GM19351 (cell line): ENCODE data around the gene SLC5A2.
A peak's percentile ranks its signal among the peaks of the same experiment; 100 is the strongest.

Experiments
- ATAC-seq: cut with Tn5 transposase; IDR thresholded peaks from one replicate; pipeline ENCODE4 v1.9.1; 2021; ENCODE audit warnings: mild to moderate bottlenecking, moderate library complexity; ENCODE audit not compliant: unreplicated experiment

The SLC5A2 gene

DNA sequence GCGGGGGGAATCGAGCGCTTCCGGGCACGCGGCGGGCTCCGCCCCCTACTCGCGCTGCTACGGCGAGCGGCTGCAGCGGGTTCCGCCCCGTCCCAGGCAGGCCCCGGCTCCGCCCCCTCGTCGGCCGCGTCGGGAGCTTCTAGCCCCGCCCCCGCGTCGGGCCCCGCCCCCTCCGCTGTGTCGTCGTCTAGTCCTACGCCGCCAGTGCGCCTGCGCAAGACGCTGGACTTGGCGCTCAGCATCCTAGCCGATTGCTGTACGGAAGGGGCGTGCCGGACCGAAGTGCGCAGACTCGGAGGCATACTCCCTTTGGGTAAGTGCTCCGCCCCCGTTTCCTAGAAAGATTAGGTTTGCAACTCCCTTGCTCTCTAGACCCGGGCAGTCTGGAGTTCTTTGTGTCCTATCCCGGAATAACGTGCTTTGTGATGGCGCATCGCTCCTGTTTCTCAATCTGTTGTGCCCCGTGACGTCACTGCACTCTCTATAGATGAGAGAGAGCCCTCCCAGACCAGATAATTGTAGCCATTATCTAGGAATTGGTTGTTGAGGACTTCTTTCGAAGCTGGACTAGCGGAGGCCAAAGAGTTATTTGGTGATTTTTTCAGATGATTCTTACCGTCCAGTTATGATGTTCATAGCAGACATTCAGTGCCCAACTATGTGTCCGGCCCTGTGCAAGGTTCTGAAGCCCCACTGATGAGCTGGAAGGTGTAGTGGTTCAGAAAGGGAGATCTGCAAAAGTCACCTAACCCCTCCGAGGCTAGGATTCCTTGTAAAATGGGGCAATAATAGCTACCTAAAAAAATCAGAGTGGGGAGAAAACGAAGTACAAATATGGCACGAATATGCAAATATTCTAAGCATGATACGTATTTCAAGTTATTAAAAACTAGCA, 23.0 kb upstream of the SLC5A2 start:
- peak; percentile 61 for ATAC-seq

DNA sequence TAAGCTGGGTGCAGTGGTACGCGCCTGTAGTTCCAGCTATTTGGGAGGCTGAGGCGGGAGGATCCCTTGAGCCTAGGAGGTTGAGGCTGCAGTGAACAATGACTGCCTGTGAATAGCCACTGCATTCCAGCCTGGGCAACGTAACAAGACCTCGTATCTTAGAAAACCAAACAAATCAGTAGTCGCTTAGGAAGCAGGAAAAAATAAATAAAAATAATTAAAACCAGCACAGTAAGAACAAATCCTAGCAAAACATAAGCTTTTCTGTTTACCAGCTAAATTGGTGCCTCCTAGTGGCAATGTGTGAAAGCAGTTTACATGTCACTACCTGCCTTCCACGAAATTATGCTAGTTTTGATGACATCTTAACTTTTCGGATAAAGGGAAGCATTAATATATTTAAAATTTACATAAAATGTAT, 22.3 kb upstream of the SLC5A2 start:
- no peak for ATAC-seq

DNA sequence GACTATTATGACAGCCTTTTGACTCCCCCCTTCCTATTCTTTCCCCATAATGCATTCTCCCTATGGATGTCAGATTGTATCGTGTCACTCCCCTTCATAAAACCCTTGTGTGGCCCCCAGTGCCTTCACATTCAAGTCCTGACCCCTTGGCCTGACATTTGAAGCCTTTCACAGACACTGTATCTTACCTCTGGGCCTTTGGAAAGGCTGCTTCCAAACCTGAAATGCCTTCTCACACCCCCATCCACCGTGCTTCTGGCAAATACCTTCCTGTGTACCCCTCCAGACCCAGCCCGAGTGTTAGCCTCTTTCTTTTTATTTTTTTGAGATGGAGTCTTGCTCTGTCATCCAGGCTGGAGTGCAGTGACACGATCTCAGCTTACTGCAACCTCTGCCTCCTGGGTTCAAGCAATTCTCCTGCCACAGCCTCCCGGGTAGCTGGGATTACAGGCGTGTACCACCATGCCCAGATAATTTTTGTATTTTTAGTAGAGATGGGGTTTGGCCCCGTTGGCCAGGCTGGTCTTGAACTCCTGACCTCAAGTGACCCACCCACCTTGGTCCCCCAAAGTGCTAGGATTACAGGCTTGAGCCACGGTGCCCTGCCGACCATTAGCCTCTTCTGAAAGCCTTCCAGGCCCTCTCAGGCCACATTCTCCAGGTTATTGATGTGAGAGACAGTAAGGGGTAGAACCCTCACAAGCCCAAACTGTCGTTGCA, 21.6 kb upstream of the SLC5A2 start:
- no peak for ATAC-seq

DNA sequence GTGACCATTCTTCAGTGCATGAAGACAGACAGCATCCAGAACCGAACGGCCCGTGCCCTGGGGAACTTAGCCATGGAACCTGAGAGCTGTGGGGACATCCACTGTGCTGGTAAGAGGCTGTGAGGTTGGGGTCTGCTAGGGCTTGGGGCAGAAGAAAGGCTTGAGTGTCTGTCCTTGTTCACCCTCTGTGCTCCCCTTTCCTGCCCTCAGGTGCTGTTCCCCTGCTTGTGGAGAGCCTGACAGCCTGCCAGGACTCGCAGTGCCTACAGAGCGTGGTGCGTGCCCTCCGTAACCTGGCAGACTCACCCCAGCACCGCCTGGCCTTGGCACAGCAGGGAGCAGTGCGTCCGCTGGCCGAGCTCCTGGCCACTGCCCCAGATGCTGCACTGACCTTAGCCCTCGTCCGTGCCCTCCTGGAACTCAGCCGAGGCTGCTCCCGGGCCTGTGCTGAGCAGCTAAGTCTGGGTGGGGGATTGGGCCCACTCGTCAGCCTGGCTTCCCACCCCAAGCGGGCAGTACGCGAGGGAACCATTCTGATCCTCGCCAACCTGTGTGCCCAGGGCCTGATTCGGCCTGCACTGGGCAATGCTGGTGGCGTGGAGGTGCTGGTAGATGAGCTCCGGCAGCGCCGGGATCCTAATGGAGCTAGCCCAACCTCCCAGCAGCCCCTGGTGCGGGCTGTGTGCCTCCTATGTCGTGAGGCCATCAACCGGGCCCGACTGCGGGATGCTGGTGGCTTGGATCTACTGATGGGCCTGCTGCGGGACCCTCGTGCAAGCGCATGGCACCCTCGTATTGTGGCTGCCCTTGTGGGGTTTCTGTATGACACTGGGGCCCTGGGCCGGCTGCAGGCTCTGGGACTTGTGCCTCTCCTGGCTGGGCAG, 20.8 kb upstream of the SLC5A2 start:
- no peak for ATAC-seq

DNA sequence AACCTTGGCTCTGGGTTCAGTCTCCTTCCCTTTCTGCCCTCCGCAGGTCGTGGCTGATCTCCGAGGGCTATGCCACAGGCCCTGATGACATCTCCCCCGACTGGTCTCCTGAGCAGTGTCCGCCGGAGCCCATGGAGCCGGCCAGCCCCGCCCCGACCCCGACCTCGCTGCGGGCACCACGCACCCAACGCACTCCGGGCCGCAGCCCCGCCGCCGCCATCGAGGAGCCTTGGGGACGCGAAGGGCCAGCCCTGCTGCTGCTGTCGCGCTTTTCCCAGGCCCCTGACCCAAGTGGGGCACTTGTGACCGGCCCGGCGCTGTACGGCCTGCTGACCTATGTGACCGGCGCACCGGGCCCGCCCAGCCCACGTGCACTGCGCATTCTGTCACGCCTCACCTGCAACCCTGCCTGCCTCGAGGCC, 18.6 kb upstream of the SLC5A2 start:
- no peak for ATAC-seq

DNA sequence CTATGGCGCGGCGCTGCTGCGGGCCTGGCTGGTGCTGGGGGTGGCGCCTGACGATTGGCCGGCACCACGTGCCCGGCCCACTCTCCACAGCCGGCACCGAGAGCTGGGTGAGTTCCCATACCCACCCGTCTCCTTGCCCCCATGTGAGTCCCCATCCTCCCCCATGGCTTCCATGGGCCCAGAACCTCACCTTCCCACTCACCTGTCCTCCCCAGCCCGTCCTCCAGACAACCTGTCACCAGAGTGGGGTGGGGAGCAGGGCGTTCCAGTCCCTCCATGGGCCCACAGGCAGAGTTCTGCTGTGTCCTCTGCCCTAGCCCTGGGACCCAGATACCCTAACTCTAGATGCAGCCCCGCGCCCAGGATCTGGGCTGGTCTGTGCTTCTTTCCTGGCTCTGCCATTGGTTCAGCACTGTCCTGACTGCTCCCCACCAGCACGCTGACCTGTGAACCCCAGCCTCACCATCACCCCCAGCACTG, 18.1 kb upstream of the SLC5A2 start:
- no peak for ATAC-seq

DNA sequence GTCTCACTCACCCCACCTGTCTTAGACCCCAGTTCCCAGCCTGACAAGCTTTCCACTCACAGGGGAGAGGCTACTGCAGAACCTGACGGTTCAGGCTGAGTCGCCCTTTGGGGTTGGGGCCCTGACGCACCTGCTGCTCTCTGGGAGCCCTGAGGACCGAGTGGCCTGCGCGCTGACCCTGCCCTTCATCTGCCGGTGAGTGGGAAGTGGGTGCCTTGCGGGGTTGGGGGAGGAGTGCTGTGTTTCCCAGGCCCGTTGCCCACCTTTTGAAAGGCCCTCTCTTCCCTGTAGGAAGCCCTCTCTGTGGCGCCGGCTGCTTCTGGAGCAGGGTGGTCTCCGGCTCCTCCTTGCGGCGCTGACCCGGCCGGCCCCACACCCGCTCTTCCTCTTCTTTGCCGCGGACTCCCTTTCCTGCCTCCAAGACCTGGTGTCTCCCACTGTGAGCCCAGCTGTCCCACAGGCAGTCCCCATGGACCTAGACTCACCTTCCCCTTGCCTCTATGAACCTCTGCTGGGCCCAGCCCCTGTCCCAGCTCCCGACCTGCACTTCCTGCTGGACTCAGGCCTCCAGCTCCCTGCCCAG, 17.0 kb upstream of the SLC5A2 start:
- no peak for ATAC-seq

DNA sequence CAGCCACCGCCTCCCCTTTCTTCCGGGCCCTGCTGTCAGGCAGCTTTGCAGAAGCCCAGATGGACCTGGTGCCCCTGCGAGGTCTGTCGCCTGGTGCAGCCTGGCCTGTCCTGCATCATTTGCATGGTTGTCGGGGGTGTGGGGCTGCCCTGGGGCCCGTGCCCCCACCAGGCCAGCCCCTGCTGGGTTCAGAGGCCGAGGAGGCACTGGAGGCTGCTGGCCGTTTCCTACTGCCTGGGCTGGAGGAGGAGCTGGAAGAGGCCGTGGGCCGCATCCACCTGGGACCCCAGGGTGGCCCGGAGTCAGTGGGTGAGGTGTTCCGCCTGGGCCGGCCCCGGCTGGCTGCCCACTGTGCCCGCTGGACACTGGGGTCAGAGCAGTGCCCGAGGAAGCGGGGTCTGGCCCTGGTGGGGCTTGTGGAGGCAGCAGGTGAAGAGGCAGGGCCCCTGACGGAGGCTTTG, 16.5 kb upstream of the SLC5A2 start:
- ATAC-seq, result no peak

DNA sequence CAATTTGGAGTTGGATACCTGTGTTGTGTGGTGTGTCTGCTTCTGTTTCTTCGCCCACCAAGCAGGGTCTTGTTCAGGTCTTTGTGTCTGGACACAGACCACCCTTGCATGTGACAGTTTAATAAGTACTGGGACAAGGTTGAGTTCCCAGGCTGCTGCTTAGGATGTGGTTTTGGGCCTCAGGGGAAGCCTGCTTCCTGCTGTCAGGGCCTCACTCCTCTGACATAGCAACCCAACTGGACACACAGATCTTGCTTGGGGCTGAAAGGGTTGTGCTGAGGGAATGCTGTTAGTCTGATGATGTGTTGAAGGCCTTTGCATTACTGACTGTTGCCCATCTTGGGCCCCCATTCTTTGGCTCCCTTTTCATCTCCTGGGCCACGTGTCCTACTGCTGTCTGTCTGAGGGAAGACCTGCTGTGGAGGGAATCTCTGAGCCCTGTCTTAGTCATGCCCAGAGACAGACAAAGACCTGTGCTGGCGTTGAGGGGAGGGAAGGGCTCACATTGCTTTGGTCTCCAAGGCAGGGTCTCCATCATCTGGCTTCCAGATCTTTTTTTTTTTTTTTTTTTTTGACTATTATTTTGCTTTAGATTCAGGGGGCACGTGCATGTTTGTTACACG, 15.7 kb upstream of the SLC5A2 start:
- ATAC-seq, result no peak

DNA sequence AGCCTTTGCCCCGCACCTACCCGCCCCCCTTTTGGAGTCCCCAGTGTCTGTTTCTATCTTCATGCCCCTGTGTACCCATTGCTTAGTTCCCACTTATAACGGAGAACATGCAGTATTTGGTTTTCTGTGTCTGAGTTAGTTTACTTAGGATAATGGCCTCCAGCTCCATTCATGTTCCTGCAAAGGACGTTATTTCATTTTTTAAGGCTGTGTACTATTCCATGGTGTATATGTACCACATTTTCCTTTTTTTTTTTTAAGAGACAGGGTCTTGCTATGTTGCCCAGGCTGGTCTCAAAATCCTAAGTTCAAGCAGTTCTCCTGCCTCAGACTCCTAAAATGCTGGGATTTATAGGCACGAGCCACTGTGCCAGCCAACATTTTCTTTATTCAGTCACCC, 15.1 kb upstream of the SLC5A2 start:
- ATAC-seq, result no peak

DNA sequence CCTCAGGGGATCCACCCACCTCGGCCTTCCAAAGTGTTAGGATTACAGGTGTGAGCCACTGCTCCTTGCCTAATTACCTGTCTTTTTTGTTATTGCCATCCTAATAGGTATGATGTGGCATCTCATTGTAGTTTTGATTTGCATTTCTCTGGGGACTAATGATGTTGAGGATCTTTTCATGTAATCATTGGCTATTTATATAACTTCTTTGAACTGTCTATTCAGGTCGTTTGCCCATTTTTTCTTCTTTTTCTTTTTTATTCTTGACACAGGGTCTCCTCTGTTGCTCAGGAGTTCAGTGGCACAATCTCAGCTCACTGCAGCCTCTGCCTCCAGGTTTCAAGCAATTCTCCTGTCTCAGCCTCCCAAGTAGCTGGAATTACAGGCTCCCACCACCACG, 12.3 kb upstream of the SLC5A2 start:
- ATAC-seq, result no peak

DNA sequence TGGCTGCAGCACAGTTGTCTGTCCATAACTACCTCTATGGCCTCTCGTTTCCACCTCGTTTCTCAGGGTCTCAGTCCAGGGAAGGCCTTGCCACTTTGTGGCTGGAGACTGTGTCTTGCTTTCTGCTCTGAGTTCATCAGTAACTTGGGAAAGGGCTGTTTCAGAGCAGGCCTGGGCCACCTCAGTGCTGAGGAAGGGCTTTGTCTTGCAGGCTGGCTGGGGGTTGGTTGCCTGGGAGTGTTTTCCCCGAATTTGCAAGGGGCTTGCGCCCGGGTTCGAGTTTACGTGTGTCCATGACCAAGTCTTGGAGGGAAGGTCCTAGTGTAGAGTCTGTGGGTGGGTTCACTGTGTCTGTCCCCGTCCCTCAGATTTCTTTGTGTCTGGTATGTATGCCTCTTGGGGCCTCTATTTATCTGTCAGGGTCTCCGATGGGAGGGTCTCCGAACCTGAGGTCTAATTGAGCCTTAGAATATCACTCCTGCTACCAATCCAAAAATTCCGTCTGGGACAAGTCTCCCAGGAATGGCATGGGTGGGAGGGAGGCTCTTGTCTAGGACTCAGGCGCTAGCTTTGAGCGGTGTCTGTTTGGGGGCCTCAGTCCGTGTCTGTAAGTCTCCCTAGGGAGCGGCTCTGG, 11.6 kb upstream of the SLC5A2 start:
- ATAC-seq, result no peak

DNA sequence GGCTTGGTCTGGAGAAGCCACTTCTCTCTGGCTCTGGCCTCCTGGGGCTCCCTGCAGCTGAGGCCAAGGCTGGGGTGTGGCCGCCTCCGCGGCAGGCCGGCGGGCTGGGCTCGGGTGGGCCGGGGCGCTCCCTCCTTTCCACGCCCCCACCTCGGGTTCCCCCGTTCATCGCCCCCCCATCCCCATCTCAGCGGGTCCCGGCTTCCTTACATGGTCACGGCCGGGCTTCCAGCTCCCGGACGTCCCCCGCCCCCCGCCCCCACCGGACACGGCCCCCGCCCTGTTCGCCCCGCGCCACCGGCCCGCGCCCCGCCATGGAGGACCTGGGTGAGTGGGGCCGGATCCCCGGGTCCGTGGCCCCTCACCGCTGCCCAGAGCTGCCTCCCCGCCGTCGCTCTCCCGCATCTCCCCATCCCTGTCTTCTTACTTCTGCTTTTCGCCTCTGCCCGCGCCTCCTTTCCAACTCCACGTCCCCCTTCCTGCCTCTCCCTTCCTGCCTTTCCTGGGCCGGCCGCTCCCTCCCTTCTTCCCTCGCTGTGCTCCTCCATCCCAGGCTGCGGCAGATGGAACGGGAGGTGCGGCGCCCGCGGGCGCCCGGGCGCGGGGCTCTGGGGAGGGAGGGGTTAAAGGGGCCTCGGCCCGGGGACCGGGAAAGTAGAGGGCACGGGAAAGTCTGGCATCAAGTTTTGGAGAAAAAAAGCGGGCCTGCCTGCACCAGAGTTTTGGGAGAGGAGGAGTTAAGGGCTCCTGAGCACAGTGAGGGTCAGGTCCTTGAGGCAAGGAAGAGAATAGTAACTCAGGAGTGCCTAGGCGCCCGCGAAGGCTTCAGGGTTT, 10.8 kb upstream of the SLC5A2 start, which contains the start of gene TGFB1I1:
Gene TGFB1I1 (plus strand): TSS at position 278 of the 834 bp plus-strand sequence. CDS start 37 bp downstream, at position 315.
- ATAC-seq, result no peak

DNA sequence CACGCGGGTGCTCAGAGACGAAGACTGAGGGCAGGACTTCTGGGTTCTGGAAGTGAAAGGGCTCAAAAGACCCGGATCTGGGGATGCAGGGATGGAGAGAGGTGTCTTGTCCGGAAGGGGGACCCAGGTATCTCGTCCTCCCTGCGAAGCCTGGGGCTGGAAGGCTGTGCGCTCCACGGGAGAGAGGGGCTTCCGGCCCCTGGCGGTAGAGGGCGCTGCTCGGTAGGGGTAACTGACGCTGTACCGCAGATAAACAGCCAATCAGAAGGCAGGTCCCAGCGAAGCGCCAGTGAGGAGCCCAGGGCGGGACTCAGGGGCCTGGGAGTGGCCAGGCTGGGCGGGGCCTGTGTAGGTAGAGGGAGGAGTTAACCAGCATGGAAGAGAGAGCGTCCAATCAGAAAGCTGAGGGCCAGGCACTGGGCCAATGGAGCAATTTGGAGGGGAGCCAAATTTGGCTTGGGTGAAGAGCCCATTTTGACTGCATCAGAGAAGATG, 10.2 kb upstream of the SLC5A2 start:
- ATAC-seq, result no peak

DNA sequence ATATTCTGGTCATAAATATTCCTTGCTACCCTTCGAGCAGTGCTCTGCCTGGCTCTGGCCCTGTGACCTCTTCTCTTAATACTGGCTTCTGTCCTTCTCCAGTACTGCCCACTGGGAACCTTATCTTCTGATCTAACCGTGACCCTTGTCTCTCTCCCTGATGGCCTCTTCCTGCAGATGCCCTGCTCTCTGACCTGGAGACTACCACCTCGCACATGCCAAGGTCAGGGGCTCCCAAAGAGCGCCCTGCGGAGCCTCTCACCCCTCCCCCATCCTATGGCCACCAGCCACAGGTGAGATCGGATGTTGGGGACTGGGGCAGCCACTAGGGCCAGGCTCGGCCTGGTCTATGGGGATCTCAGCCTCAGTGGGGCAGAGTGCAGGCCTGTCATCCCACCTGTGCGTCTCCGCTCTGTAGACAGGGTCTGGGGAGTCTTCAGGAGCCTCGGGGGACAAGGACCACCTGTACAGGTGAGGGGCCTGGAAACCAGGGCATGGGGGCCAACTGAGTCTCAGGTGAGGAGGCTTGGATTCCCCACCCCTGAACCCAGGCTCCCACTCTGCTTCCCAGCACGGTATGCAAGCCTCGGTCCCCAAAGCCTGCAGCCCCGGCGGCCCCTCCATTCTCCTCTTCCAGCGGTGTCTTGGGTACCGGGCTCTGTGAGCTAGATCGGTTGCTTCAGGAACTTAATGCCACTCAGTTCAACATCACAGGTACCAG, 9.5 kb upstream of the SLC5A2 start:
- no peak for ATAC-seq

DNA sequence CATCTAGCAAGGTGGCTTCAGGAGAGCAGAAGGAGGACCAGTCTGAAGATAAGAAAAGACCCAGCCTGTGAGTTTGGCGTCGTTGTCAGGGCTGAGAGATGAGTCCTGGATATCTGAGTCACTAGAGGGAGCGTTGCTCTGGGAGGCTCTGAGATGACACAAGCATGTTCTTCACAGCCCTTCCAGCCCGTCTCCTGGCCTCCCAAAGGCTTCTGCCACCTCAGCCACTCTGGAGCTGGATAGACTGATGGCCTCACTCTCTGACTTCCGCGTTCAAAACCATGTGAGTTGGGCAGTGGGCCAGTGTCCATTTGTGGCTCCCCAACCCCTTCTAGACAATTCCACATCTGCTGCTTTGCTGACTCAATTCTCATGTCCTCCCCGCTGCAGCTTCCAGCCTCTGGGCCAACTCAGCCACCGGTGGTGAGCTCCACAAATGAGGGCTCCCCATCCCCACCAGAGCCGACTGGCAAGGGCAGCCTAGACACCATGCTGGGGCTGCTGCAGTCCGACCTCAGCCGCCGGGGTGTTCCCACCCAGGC, 8.7 kb upstream of the SLC5A2 start:
- ATAC-seq, result no peak
